Esophagus squamous epithelium (tissue), 4 donors: ENCODE measurements around the gene SLC24A4.

Source experiments
- CTCF ChIP-seq, 6 experiments: fragments of 450-650 bp in 4 of 6; fragments of 200-600 bp in 2 of 6; sonication (generic) in 2 of 6; IDR thresholded peaks; one replicate each; pipeline ENCODE4 v1.5.1; 2016 to 2019; ENCODE audit warnings: antibody characterized with exemption in 6 of 6, mild to moderate bottlenecking in 4 of 6, moderate library complexity in 4 of 6
- POLR2A ChIP-seq, 4 donors: fragments of 450-650 bp; IDR thresholded peaks; one replicate each; pipeline ENCODE4 v1.6.1; 2017; ENCODE audit warnings: antibody characterized with exemption in 4 of 4, mild to moderate bottlenecking in 4 of 4, moderate library complexity in 3 of 4

GRCh38 chr14:92443741-92444140 lies 120.8 kb downstream of the SLC24A4 start:
- no peak for TF ChIP-seq POLR2A (IDR thresholded peaks at IDR 0.05)
- no peak for TF ChIP-seq CTCF (IDR thresholded peaks at IDR 0.05)
